ENCODE results near the gene CACNA1I.

DNA sequence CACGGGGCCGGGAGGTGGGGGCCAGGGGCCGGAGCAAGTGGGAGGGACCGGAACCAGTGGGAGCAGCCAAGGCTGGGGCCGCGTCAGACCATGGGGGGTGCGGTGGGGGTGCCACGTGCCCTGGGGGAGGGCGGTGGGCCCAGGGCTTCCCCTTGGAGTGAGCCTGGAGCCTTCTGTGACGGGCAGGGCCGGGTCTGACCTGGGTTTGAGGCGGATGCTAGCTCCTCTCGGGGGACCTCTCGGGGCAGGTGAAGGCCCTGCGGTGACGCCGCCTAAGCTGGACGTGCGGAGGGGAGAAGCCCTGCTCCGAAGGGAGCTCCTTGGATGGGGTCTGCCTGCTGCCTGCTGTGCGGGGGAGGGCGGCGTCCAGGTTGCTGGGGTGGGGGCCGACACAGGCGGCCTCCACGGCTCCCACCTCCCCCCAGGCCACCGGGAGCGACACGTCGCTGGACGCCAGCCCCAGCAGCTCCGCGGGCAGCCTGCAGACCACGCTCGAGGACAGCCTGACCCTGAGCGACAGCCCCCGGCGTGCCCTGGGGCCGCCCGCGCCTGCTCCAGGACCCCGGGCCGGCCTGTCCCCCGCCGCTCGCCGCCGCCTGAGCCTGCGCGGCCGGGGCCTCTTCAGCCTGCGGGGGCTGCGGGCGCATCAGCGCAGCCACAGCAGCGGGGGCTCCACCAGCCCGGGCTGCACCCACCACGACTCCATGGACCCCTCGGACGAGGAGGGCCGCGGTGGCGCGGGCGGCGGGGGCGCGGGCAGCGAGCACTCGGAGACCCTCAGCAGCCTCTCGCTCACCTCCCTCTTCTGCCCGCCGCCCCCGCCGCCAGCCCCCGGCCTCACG lies 115.0 kb downstream of the CACNA1I start:
- TF ChIP-seq POLR2A (IDR thresholded peaks at IDR 0.05): no peak
- TF ChIP-seq, protein P1, sequence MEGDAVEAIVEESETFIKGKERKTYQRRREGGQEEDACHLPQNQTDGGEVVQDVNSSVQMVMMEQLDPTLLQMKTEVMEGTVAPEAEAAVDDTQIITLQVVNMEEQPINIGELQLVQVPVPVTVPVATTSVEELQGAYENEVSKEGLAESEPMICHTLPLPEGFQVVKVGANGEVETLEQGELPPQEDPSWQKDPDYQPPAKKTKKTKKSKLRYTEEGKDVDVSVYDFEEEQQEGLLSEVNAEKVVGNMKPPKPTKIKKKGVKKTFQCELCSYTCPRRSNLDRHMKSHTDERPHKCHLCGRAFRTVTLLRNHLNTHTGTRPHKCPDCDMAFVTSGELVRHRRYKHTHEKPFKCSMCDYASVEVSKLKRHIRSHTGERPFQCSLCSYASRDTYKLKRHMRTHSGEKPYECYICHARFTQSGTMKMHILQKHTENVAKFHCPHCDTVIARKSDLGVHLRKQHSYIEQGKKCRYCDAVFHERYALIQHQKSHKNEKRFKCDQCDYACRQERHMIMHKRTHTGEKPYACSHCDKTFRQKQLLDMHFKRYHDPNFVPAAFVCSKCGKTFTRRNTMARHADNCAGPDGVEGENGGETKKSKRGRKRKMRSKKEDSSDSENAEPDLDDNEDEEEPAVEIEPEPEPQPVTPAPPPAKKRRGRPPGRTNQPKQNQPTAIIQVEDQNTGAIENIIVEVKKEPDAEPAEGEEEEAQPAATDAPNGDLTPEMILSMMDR (IDR thresholded peaks at IDR 0.05): no peak
